Activated T-cell treated with anti-CD3 and anti-CD28 coated beads, Interleukin-2, amount 50 U/mL, for 4 hours (primary cell): ENCODE results near the gene ANAPC4. TPM values are rescaled to one million over a fixed set of nuclear protein-coding genes. Genes with fewer than 3 reads are reported as not detected.

Experiments
- ATAC-seq, 2 donors: fragments of 200-7000 bp; cut with Tn5 transposase; one replicate each; pipeline ENCODE4 v1.10.0; 2021
- DNase-seq: peaks from one replicate; pipeline ENCODE4 v3.0.0-alpha.2; 2020
- H3K27me3 Mint-ChIP-seq: one replicate; pipeline ENCODE4 v1.8.0; 2021; ENCODE audit warnings: low read depth, mixed read lengths
- H3K36me3 Mint-ChIP-seq: one replicate; pipeline ENCODE4 v1.8.0; 2022; ENCODE audit warnings: mixed read lengths; ENCODE audit not compliant: insufficient read depth
- H3K4me1 Mint-ChIP-seq: one replicate; pipeline ENCODE4 v1.8.0; 2021; ENCODE audit warnings: low read depth, mixed read lengths
- H3K4me3 Mint-ChIP-seq: one replicate; pipeline ENCODE4 v1.8.0; 2021; ENCODE audit warnings: mild to moderate bottlenecking, moderate library complexity, mixed read lengths
- H3K9me3 Mint-ChIP-seq: one replicate; pipeline ENCODE4 v1.8.0; 2021; ENCODE audit warnings: mixed read lengths
- total RNA-seq, 3 donors: library from RNA; stranded (reverse); gene quantifications; one replicate each; pipeline ENCODE4 v1.2.1, GENCODE V29; 2021

Gene ANAPC4
- total RNA-seq, 3 donors from 2014 or later, result 26.4 to 30.7 (median 29.6) TPM

DNA sequence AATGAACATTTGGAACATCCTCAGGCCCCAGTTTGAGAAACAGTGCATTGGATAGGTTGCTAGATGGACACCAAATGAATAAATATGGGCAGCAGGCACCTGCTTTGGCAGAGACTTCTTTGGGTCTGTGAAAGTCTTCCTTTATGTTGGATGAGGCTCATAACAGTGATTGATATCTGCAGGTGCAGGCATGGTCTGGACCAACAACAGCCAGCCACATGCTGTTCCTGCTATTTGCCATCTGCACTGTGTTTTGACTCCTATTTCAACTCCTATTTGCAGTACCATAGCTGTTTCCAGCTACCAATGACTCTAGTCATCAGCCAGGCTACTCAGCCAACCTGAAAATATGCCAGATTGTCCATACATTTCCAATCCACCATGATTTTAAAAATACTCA, 60.9 kb downstream of the ANAPC4 start:
- H3K4me3 Mint-ChIP-seq, result no peak overlapping the region
- H3K9me3 Mint-ChIP-seq, result peaks cover 10% of the 10 kb centered on the region
- DNase-seq (no peak), ATAC-seq (no peak)
- no peaks in the 10 kb centered on the region for H3K27me3 Mint-ChIP-seq
- peaks cover 2% of the 10 kb centered on the region for H3K36me3 Mint-ChIP-seq
- H3K4me1 Mint-ChIP-seq, result no peaks in the 10 kb centered on the region

DNA sequence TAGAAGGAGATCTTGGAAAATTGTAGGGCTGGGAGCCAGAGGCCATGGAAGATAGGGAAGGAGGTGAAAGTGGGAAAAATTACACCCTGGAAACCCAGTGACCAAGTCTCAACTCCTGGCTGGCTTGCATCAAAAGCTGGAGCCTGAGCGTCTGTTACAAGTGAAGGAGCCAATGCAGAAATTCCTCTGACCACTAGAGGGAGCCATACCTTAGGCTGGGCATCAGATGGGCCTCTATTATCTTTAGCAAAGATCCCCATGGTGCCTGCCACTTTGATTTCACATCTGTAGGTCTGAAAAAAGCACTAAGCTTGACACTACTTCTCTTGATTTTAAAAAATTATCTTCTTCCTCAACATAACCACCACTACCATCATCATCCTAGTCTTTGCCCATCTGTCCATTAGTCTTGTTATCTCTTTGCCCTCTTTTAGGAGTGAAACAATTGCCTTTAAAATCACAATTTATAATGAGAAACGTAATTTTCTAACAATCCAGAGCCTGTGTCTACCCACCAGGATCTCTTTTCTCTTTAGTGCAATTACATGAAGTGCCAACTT, 62.9 kb downstream of the ANAPC4 start:
- ATAC-seq (peak; percentile 65 to 74), DNase-seq (peak; percentile 19)
- Mint-ChIP-seq H3K36me3 (no peaks in the 10 kb centered on the region), H3K4me3 (no peak overlapping the region), H3K4me1 (no peaks in the 10 kb centered on the region), H3K27me3 (no peaks in the 10 kb centered on the region), H3K9me3 (peaks cover 10% of the 10 kb centered on the region)

DNA sequence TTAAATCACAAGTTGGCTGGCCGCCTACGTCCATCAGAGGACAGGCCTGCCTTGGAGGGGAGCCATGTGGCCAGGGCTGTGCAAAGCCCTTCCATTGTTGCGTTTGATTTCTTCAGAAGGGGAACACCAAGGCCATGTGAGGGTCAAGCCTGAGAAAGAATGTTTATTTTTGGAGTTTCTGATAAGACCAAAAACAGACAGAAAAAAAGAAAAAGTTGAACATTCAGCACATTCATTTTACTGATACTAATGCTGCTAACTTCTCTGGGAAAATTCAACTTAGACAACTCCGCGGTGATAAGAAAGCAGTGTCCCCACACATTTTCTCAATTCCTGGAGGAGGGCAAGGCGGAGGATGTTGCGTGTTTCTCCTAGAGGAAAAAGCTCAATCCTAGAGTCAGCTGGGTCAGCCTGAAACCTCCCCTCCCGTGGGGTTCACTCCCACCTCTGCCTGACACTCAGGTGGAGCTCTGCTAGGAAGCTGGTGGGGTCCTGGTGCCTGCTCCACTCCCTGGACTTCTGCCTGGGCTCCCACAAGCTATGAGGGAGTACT, 63.5 kb downstream of the ANAPC4 start:
- Mint-ChIP-seq H3K4me1 (no peaks in the 10 kb centered on the region), H3K9me3 (peaks cover 10% of the 10 kb centered on the region), H3K36me3 (no peaks in the 10 kb centered on the region), H3K4me3 (no peak overlapping the region), H3K27me3 (no peaks in the 10 kb centered on the region)
- ATAC-seq (no peak), DNase-seq (no peak)

DNA sequence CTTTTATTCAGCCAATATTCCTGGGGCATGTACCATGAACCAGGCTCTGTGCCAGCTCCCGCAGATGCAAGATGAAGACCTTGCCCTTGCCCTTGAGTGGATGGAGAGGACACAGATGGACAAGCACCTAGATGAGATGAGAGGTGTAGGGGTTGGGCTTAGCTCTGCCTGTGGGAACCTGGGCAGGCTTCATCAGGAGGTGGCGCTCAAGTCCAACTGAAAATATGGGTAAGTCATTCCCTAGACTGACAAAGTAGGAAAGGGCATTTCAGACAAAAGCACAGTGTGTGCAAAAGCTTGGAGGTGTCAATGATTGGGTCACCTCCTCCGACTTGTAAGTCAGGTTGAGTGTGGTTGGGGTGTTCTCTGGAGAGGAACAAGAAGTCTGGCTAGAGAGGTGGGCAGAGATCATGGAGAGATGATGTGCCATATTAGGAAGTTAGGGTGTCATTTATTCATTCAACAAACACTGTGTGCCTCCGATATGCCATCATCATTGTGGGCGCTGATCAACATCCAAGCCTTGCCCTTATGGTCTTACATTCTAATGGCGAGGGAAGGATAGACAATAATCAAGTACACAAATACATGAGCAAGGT, 64.6 kb downstream of the ANAPC4 start:
- no peaks in the 10 kb centered on the region for H3K27me3 Mint-ChIP-seq
- H3K4me3 Mint-ChIP-seq, result no peak overlapping the region
- no peaks in the 10 kb centered on the region for H3K4me1 Mint-ChIP-seq
- DNase-seq, result no peak
- H3K9me3 Mint-ChIP-seq, result peaks cover 10% of the 10 kb centered on the region
- no peak for ATAC-seq
- H3K36me3 Mint-ChIP-seq, result no peaks in the 10 kb centered on the region

DNA sequence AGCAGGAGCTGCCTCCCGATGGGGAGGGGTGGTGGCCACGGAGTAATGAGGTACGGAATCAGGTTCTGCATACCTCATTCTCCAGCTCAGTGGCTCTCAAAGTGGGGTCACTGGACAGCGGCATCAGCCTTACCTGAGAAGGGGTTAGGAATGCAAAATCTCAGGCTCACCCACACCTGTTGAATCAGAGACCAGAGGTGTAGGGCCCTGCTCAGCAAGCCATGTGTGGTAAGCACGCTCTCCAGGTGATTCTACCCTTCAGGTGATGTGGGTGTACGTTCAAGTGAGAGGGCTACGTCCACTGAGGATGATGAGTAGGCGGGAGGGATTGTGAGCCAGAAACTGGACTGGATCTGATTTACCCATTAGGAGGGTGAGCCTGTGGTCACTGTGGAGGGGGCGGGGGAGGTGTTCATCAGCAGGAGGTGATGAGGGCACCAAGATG, 65.8 kb downstream of the ANAPC4 start:
- peaks cover 10% of the 10 kb centered on the region for H3K9me3 Mint-ChIP-seq
- no peak for DNase-seq
- no peaks in the 10 kb centered on the region for H3K27me3 Mint-ChIP-seq
- no peak for ATAC-seq
- H3K36me3 Mint-ChIP-seq, result no peaks in the 10 kb centered on the region
- no peaks in the 10 kb centered on the region for H3K4me1 Mint-ChIP-seq
- no peak overlapping the region for H3K4me3 Mint-ChIP-seq

DNA sequence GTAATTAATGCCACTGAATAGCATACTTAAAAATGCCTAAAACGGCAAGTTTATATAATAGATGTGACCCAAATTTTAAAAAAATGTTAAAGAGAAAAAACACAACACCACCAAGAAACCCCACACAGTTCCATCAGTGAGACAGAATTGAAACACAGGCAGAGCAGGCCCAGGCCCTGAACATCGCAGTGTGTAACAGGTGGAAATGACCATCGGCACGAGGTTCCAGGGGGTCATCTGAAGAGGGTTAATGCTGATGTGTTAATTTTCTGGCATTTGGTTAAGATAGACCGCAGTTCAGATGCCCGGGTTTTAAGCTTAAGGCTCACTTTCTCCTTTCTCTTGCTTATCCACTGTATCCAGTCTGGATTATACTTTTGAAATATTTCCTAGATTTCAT, 66.8 kb downstream of the ANAPC4 start:
- Mint-ChIP-seq H3K9me3 (peaks cover 8% of the 10 kb centered on the region), H3K4me3 (no peak overlapping the region), H3K36me3 (no peaks in the 10 kb centered on the region), H3K27me3 (no peaks in the 10 kb centered on the region), H3K4me1 (no peaks in the 10 kb centered on the region)
- DNase-seq (no peak), ATAC-seq (no peak)

DNA sequence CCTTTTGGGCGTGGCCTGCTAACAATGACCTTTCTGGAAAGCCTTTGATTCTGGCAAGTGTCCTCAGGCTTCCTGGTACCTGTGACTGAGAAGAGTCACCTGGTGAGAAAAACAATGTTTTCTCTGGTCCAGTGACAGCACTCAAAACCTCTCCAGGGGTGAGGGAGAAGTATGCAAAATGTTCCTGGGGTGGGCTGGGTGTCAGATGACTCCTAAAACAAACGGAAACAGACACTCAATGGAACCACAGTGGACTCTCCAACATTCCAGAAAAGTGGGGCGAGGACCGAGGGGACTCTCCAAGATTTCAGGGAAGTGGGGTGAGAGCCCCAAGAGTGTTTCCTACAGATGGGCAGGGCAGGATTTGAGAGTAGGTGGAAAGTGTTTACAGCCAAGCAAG, 69.5 kb downstream of the ANAPC4 start:
- H3K9me3 Mint-ChIP-seq, result no peaks in the 10 kb centered on the region
- H3K4me3 Mint-ChIP-seq, result no peak overlapping the region
- no peaks in the 10 kb centered on the region for H3K4me1 Mint-ChIP-seq
- H3K36me3 Mint-ChIP-seq, result no peaks in the 10 kb centered on the region
- H3K27me3 Mint-ChIP-seq, result no peaks in the 10 kb centered on the region
- ATAC-seq (no peak), DNase-seq (no peak)

DNA sequence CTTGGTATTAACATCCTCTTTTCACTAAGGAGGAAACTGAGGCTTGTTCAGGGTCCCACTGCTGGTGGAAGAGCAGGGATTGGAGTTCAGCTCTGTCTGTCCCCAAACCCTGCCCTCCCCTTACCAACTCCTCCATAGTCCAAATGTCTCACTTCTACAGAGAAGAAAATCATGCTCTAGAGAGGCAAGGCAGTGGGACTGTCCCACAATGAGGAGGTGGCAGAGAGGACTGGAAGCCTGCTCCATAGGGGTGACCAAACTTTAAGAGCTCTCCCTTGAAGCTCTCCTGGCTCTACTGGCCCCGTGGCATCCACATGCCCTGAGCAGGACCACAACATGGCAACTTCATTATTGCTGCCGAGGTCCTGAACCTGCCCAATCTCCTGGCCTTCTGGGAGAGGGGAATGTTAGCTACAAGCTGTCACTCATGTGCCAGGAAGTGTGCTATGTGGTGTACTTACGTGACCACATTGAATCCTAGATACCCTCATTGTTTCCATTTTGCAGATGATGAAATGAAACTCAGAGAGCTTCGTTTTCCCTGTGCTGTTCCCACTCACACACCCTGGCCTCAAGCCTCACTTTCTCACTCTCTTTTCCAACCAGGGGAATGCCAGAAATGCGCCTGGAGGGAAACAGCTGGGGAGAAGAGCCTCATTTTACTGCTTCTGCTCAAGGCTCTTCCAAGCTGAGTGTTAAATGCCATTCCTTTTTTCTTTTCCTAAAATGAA, 71.5 kb downstream of the ANAPC4 start:
- no peak for DNase-seq
- H3K27me3 Mint-ChIP-seq, result no peaks in the 10 kb centered on the region
- H3K36me3 Mint-ChIP-seq, result no peaks in the 10 kb centered on the region
- H3K9me3 Mint-ChIP-seq, result no peaks in the 10 kb centered on the region
- no peak for ATAC-seq
- no peaks in the 10 kb centered on the region for H3K4me1 Mint-ChIP-seq
- H3K4me3 Mint-ChIP-seq, result no peak overlapping the region

DNA sequence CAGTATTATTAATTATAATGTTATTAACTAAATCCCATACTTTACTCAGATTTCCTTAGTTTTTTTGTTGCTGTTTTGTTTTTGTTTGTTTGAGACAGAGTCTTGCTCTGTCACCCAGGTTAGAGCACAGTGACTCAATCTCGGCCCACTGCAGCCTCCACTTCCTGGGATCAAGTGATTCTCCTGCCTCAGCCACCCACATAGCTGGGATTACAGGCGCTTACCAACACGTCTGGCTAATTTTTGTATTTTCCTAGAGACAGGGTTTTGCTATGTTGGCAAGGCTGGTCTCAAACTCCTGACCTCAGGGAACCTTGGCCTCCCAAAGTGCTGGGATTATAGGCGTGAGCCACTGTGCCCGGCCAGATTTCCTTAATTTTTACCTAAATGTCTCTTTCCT, 72.2 kb downstream of the ANAPC4 start:
- H3K4me3 Mint-ChIP-seq, result no peak overlapping the region
- no peak for ATAC-seq
- H3K36me3 Mint-ChIP-seq, result no peaks in the 10 kb centered on the region
- no peaks in the 10 kb centered on the region for H3K9me3 Mint-ChIP-seq
- no peak for DNase-seq
- no peaks in the 10 kb centered on the region for H3K27me3 Mint-ChIP-seq
- H3K4me1 Mint-ChIP-seq, result no peaks in the 10 kb centered on the region

DNA sequence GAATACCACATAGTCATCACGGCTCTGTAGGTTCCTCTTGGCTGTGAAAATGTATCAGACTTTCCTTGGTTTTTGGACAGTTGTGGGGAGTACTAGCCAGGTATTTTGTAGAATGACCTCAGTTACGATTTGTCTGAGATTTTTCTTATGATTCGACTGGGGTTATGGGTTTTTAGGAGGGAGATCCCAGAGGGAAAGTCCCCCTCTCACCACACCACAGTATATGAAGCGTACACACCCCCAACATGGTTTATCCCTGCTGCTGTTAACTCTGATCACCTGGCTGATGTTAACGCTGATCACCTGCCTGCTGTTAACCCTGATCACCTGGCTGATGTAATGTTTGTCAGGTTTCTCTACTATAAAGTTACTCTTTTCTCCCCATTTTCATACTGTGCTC, 72.6 kb downstream of the ANAPC4 start:
- Mint-ChIP-seq H3K4me3 (no peak overlapping the region), H3K4me1 (no peaks in the 10 kb centered on the region), H3K9me3 (no peaks in the 10 kb centered on the region), H3K36me3 (no peaks in the 10 kb centered on the region), H3K27me3 (no peaks in the 10 kb centered on the region)
- DNase-seq, result no peak
- no peak for ATAC-seq

DNA sequence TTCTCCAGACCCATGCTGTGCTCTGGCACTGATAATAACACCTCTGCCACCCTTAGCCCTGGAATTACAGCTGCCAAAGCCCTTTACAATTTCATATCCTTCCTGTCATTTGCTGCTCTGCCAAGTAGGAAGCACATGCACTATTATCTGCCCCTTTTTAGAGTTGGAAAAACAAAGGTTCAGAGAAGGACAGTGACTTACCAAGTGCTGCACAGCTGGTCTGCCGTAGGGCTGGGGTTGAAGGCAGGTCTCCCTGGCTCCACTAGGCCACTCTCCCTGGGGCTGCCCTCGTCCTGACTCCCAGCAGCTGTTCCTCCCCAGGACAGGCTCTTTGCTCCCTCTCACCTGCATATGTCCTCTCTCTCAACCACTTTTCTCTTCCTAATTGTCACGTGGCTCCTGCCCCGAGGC, 73.4 kb downstream of the ANAPC4 start:
- H3K4me3 Mint-ChIP-seq, result no peak overlapping the region
- no peaks in the 10 kb centered on the region for H3K4me1 Mint-ChIP-seq
- no peak for DNase-seq
- no peaks in the 10 kb centered on the region for H3K9me3 Mint-ChIP-seq
- no peaks in the 10 kb centered on the region for H3K36me3 Mint-ChIP-seq
- no peaks in the 10 kb centered on the region for H3K27me3 Mint-ChIP-seq
- ATAC-seq, result no peak

DNA sequence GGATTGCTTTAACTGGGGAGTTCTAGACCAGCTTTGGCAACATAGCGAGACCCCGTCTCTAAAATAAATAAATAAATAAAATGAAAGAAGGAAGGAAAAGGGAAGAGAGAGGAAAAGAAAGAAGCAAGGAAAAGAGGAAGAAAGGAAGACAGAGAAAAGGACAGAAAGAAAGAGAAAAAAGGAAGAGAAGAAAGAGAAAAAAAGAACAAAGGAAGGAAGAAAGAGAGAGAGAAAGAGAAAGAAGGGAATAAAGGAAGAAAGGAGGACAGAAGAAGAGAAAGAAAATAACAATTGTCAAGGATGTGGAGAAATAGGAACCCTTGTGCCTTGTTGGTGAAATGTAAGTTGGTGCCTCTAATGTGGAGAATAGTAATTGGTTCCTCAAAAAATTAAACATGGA, 74.6 kb downstream of the ANAPC4 start:
- no peak for ATAC-seq
- Mint-ChIP-seq H3K9me3 (no peaks in the 10 kb centered on the region), H3K4me3 (no peak overlapping the region)

DNA sequence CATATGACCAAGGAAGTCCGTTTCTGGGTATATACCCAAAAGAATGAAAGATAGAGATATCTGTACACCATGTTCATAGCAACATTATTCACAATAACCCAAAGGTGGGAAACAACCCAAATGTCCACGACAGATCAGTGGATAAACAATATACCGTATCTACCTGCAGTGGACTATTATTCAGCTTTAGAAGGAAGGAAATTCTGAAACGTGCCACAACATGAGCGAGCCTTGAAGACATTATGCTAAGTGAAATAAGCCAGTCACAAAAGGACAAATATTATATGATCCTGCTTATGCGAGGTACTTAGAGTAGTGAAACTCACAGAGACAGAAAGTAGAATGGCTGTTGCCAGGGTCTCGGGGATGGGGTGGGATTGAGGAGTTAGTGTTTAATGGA, 75.0 kb downstream of the ANAPC4 start:
- no peaks in the 10 kb centered on the region for H3K27me3 Mint-ChIP-seq
- H3K4me3 Mint-ChIP-seq, result no peak overlapping the region
- no peaks in the 10 kb centered on the region for H3K4me1 Mint-ChIP-seq
- H3K9me3 Mint-ChIP-seq, result no peaks in the 10 kb centered on the region
- DNase-seq (no peak), ATAC-seq (no peak)
- H3K36me3 Mint-ChIP-seq, result no peaks in the 10 kb centered on the region

More for the DNA sequence above, 74.6 kb downstream of the ANAPC4 start:
- H3K4me1 Mint-ChIP-seq, result no peaks in the 10 kb centered on the region
- H3K36me3 Mint-ChIP-seq, result no peaks in the 10 kb centered on the region
- DNase-seq, result no peak
- no peaks in the 10 kb centered on the region for H3K27me3 Mint-ChIP-seq

DNA sequence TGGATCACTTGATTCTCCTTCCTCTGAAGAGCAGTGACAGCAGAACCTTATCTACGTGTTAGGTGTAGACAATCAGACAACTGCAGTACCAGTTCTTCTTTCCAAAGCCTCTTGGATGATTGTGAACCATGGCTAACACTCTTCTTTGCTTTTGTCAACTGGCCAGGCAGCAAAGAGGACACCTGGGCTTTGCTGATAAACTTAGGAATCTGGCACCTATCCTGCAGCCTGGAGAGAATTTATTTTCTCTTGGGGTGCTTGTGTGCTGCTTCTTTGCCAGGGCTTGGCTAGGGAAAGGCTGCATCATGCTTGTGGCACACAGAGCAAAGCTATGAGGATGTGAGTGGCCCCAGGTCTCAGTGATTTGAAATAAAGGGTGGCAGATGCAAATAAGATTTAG, 77.4 kb downstream of the ANAPC4 start:
- no peaks in the 10 kb centered on the region for H3K4me1 Mint-ChIP-seq
- H3K27me3 Mint-ChIP-seq, result no peaks in the 10 kb centered on the region
- H3K36me3 Mint-ChIP-seq, result no peaks in the 10 kb centered on the region
- DNase-seq (no peak), ATAC-seq (no peak)
- no peaks in the 10 kb centered on the region for H3K9me3 Mint-ChIP-seq
- no peak overlapping the region for H3K4me3 Mint-ChIP-seq
